ENCODE data around the gene CRIM1. TPM values are rescaled to one million over a fixed set of nuclear protein-coding genes. Genes with fewer than 3 reads are reported as not detected.

Gene CRIM1
- total RNA-seq, 8 experiments from 2014 or later: 15.1 to 61.1 (median 24.3) TPM

DNA sequence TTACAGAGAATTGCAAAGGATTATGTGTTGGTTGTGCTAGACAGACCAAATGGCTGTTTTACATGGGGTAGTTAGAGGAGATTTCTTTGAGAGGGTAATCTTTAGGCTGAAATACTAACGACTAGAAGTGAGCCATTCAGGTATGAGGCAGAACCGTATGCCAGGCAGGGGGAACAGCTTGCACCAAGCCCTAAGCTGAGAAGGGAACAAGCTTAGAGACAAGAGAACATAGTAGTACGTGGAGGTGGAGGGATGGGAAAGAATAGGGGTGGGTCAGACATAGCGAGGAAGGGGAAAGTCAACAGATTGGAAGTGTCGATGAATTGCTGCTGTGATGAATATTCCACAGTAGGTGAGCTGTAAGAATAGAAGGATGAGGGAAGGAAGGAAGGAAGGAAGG, 20.0 kb upstream of the CRIM1 start:
- Histone ChIP-seq H3K4me1 (replicated peaks in 1 of 2) (peaks cover 18 to 23% of the 10 kb centered on the region in 2 donors), H3K4me3 (no peak overlapping the region), H3K27ac (no peak overlapping the region)
- 40 to 100% (median 86%) methylated on average over 1 to 5 of the region's 5 CpGs for WGBS, 10 experiments
- in situ Hi-C loops (cut with MboI; ENCODE audit: low pct_unique_long_range_greater_than_20kb in 2 of 9, low sequenced_read_pairs in 9 of 9, unreplicated experiment in 9 of 9): no loop called here
- no peak for ATAC-seq (replicated peaks in 6 of 8)

DNA sequence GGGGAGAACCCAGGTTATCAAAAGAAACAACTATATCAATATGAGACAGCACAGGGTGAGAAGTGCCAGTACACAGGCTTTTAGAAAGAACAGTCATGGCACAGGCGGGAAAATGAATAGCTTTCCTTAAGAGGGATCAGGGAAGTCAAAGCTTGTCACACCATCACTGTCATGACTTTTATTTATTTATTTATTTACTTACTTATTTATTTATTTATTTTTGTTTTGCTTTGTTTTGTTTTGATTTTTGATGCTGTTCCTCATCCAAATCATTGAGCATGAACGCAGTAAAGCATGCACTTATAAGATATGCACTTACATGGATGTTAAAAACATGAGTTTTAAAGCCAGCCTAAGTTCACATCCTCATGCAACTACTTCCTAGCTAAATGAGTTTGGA, 19.3 kb upstream of the CRIM1 start:
- 88 to 100% (median 99%) methylated on average over 1 to 2 of the region's 2 CpGs; no CpG with 5 or more reads in 2 of the 10 experiments for WGBS, 10 experiments
- no peak overlapping the region for H3K4me3 ChIP-seq
- in situ Hi-C loops (cut with MboI; ENCODE audit: low pct_unique_long_range_greater_than_20kb in 2 of 9, low sequenced_read_pairs in 9 of 9, unreplicated experiment in 9 of 9): no loop called here
- ATAC-seq (replicated peaks in 6 of 8): no peak
- no peak overlapping the region for H3K27ac ChIP-seq
- peaks cover 18 to 23% of the 10 kb centered on the region in 2 donors for H3K4me1 ChIP-seq (replicated peaks in 1 of 2)

GRCh38 chr2:36337354-36337753, 18.2 kb upstream of the CRIM1 start:
- Histone ChIP-seq H3K27ac (no peak overlapping the region), H3K4me1 (replicated peaks in 1 of 2) (peaks cover 18 to 23% of the 10 kb centered on the region in 2 donors), H3K4me3 (no peak overlapping the region)
- ATAC-seq (replicated peaks in 6 of 8): no peak
- in situ Hi-C loops (cut with MboI; ENCODE audit: low pct_unique_long_range_greater_than_20kb in 2 of 9, low sequenced_read_pairs in 9 of 9, unreplicated experiment in 9 of 9): no loop called here

GRCh38 chr2:36338124-36338826, 17.3 kb upstream of the CRIM1 start:
- no peak overlapping the region for H3K4me3 ChIP-seq
- no peak for ATAC-seq (replicated peaks in 6 of 8)
- peaks cover 18 to 23% of the 10 kb centered on the region in 2 donors for H3K4me1 ChIP-seq (replicated peaks in 1 of 2)
- WGBS, 10 experiments: 0 to 92% (median 63%) methylated on average over 1 to 3 of the region's 3 CpGs; no CpG with 5 or more reads in 2 of the 10 experiments
- in situ Hi-C loops (cut with MboI; ENCODE audit: low pct_unique_long_range_greater_than_20kb in 2 of 9, low sequenced_read_pairs in 9 of 9, unreplicated experiment in 9 of 9): no loop called here
- no peak overlapping the region for H3K27ac ChIP-seq

GRCh38 chr2:36338827-36339145, 16.8 kb upstream of the CRIM1 start:
- in situ Hi-C loops (cut with MboI; ENCODE audit: low pct_unique_long_range_greater_than_20kb in 2 of 9, low sequenced_read_pairs in 9 of 9, unreplicated experiment in 9 of 9): no loop called here
- Histone ChIP-seq H3K27ac (no peak overlapping the region), H3K4me3 (no peak overlapping the region), H3K4me1 (replicated peaks in 1 of 2) (peaks cover 18 to 23% of the 10 kb centered on the region in 2 donors)
- ATAC-seq (replicated peaks in 6 of 8): no peak
- WGBS, 10 experiments: 0 to 83% (median 30%) methylated on average over 1 of the region's 1 CpG; no CpG with 5 or more reads in 2 of the 10 experiments

GRCh38 chr2:36339607-36340218, 15.9 kb upstream of the CRIM1 start:
- Histone ChIP-seq H3K27ac (peak overlapping the region in 1 of 2 donors; percentile 22), H3K4me1 (replicated peaks in 1 of 2) (peaks cover 18 to 23% of the 10 kb centered on the region in 2 donors), H3K4me3 (no peak overlapping the region)
- in situ Hi-C loops (cut with MboI; ENCODE audit: low pct_unique_long_range_greater_than_20kb in 2 of 9, low sequenced_read_pairs in 9 of 9, unreplicated experiment in 9 of 9): no loop called here
- peak in 7 of 8 experiments; percentile 45 to 96 (median 94) for ATAC-seq (replicated peaks in 6 of 8)
- WGBS, 10 experiments: 0 to 48% (median 23%) methylated on average over 2 to 6 of the region's 6 CpGs; no CpG with 5 or more reads in 1 of the 10 experiments

DNA sequence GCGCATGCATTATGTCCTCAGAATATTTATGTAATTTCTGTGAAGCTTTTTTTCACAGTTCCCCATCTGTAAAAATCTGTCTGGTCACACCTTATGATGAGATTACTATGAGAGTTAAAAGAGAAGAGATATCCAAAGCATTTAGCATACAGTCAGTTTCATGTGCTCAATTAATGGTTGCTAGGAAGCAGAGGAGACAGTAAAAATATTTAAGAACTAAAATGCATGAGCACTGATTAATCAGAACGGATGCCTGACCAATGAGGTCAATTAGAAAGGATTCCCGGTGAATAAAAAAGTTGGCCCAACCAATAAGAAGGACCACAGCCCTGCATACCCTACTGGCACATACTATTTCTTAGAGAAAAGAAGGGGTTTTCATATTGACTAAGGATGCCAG, 12.0 kb upstream of the CRIM1 start:
- no peak overlapping the region for H3K4me3 ChIP-seq
- WGBS, 10 experiments: 33 to 100% (median 68%) methylated on average over 1 to 3 of the region's 3 CpGs; no CpG with 5 or more reads in 2 of the 10 experiments
- in situ Hi-C loops (cut with MboI; ENCODE audit: low pct_unique_long_range_greater_than_20kb in 2 of 9, low sequenced_read_pairs in 9 of 9, unreplicated experiment in 9 of 9): no loop called here
- H3K27ac ChIP-seq: no peak overlapping the region
- no peak for ATAC-seq (replicated peaks in 6 of 8)
- peaks cover 13 to 15% of the 10 kb centered on the region in 2 donors for H3K4me1 ChIP-seq (replicated peaks in 1 of 2)

DNA sequence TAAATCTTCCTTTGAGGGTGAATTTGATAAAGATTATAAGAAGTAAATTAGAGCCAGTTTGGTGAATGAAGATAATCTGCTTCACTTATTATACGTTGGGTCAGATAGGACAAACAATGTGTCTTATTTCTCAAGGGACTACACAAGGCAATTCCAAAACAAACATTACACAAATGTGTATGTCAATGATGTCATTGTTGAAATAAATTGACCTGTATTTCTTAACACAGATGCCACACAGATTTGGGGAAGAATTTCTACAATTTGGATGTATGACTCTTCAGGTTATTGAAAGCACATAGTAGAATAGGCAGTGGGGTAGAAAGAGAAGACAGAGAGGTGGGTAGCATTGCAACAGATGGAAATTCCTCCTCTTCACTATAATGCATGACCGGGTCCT, 6.9 kb upstream of the CRIM1 start:
- in situ Hi-C loops (cut with MboI; ENCODE audit: low pct_unique_long_range_greater_than_20kb in 2 of 9, low sequenced_read_pairs in 9 of 9, unreplicated experiment in 9 of 9): no loop called here
- H3K27ac ChIP-seq: no peak overlapping the region
- H3K4me3 ChIP-seq: no peak overlapping the region
- H3K4me1 ChIP-seq (replicated peaks in 1 of 2): peaks cover 0 to under 1% of the 10 kb centered on the region in 2 donors
- no peak for ATAC-seq (replicated peaks in 6 of 8)
- 21 to 100% (median 94%) methylated on average over 1 to 2 of the region's 2 CpGs; no CpG with 5 or more reads in 1 of the 10 experiments for WGBS, 10 experiments

GRCh38 chr2:36351291-36351690, 4.3 kb upstream of the CRIM1 start:
- WGBS, 10 experiments: 64 to 100% (median 90%) methylated on average over 1 to 2 of the region's 2 CpGs; no CpG with 5 or more reads in 2 of the 10 experiments
- H3K4me3 ChIP-seq: no peak overlapping the region
- H3K27ac ChIP-seq: no peak overlapping the region
- in situ Hi-C loops (cut with MboI; ENCODE audit: low pct_unique_long_range_greater_than_20kb in 2 of 9, low sequenced_read_pairs in 9 of 9, unreplicated experiment in 9 of 9): loop anchor here in 3 of 9 experiments (10.0 to 25.0 kb wide), 5 partner anchors 111 to 314 kb away; no protein-coding TSS in a partner anchor
- H3K4me1 ChIP-seq (replicated peaks in 1 of 2): peaks cover 6 to 7% of the 10 kb centered on the region in 2 donors
- ATAC-seq (replicated peaks in 6 of 8): no peak

- Histone ChIP-seq H3K4me3 (no peak overlapping the region), H3K27ac (no peak overlapping the region), H3K4me1 (replicated peaks in 1 of 2) (peaks cover 6 to 7% of the 10 kb centered on the region in 2 donors)
- no peak for ATAC-seq (replicated peaks in 6 of 8)
- in situ Hi-C loops (cut with MboI; ENCODE audit: low pct_unique_long_range_greater_than_20kb in 2 of 9, low sequenced_read_pairs in 9 of 9, unreplicated experiment in 9 of 9): loop anchor here in 3 of 9 experiments (10.0 to 25.0 kb wide), 5 partner anchors 110 to 313 kb away; no protein-coding TSS in a partner anchor
- WGBS, 10 experiments: 0 to 100% (median 65%) methylated on average over 1 to 7 of the region's 10 CpGs; no CpG with 5 or more reads in 1 of the 10 experiments
Observed at GRCh38 chr2:36351736-36352349, 3.7 kb upstream of the CRIM1 start.

GRCh38 chr2:36352701-36353100, 2.9 kb upstream of the CRIM1 start:
- Histone ChIP-seq H3K4me3 (no peak overlapping the region), H3K4me1 (replicated peaks in 1 of 2) (peaks cover 6 to 7% of the 10 kb centered on the region in 2 donors), H3K27ac (no peak overlapping the region)
- 38 to 96% (median 86%) methylated on average over 1 to 3 of the region's 3 CpGs; no CpG with 5 or more reads in 2 of the 10 experiments for WGBS, 10 experiments
- in situ Hi-C loops (cut with MboI; ENCODE audit: low pct_unique_long_range_greater_than_20kb in 2 of 9, low sequenced_read_pairs in 9 of 9, unreplicated experiment in 9 of 9): loop anchor here in 3 of 9 experiments (10.0 to 25.0 kb wide), 5 partner anchors 110 to 312 kb away; no protein-coding TSS in a partner anchor
- ATAC-seq (replicated peaks in 6 of 8): no peak

DNA sequence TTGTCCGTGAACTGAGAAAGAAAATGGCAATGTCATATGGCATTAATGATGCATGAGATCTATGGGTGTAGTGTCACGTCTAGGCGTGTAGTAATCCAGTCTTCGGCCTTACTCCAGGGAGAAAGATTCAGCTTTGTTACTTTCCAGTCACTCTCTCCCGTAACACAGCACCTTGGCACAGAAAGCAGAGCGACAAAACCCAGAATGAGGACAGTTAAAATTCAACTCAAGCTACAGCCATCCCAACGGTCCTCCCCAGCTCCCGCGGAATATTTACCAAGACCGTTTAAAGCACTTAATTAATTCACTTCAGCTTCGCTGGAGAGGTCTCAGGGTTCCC, 797 bp upstream of the CRIM1 start:
- Histone ChIP-seq H3K27ac (peak overlapping the region; percentile 81 to 84), H3K4me3 (peak overlapping the region; percentile 63 to 99 (median 91)), H3K4me1 (replicated peaks in 1 of 2) (peaks cover 17 to 18% of the 10 kb centered on the region in 2 donors)
- in situ Hi-C loops (cut with MboI; ENCODE audit: low pct_unique_long_range_greater_than_20kb in 2 of 9, low sequenced_read_pairs in 9 of 9, unreplicated experiment in 9 of 9): loop anchor here in 3 of 9 experiments (10.0 to 25.0 kb wide), 5 partner anchors 108 to 310 kb away; no protein-coding TSS in a partner anchor
- ATAC-seq (replicated peaks in 6 of 8): no peak
- 0 to 43% (median 7%) methylated on average over 1 to 10 of the region's 11 CpGs; no CpG with 5 or more reads in 3 of the 10 experiments for WGBS, 10 experiments

DNA sequence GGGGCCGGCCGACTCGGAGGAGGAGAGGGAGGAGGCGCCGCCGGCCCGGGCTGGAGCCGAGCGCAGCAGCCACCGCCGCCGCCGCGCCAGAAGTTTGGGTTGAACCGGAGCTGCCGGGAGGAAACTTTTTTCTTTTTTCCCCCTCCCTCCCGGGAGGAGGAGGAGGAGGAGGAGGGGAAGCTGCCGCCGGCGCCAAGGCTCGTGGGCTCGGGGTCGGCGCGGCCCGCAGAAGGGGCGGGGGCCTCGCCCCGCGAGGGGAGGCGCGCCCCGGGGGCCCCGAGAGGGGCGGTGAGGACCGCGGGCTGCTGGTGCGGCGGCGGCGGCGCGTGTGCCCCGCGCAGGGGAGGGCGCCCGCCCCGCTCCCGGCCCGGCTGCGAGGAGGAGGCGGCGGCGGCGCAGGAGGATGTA, 316 bp downstream of the CRIM1 start:
- H3K27ac ChIP-seq: peak overlapping the region; percentile 32 to 79
- peak overlapping the region; percentile 63 to 99 (median 91) for H3K4me3 ChIP-seq
- WGBS, 10 experiments: 0% methylated on average over 10 of the region's 55 CpGs; no CpG with 5 or more reads in 9 of the 10 experiments
- ATAC-seq (replicated peaks in 6 of 8): peak; percentile 13 to 50 (median 41)
- in situ Hi-C loops (cut with MboI; ENCODE audit: low pct_unique_long_range_greater_than_20kb in 2 of 9, low sequenced_read_pairs in 9 of 9, unreplicated experiment in 9 of 9): loop anchor here in 3 of 9 experiments (10.0 to 25.0 kb wide), 5 partner anchors 106 to 309 kb away; no protein-coding TSS in a partner anchor
- H3K4me1 ChIP-seq (replicated peaks in 1 of 2): peaks cover 17 to 18% of the 10 kb centered on the region in 2 donors

Data from motor neuron (in vitro differentiated cells).